Measurements from ENCODE around the gene CPTP. TPM values are rescaled to one million over a fixed set of nuclear protein-coding genes. Genes with fewer than 3 reads are reported as not detected.
A peak's percentile ranks its signal among the peaks of the same experiment; 100 is the strongest.

Gene CPTP
- total RNA-seq, 2 donors from 2014 or later, result 15.6 to 33.0 TPM

GRCh38 chr1:1356796-1357401, 32.3 kb downstream of the CPTP start:
- H3K4me1 ChIP-seq, result peaks cover 22% of the 10 kb centered on the region
- intact Hi-C loops (cut with DNase I), result no loop called here
- DNase-seq (peak in 1 of 4 donors; percentile 18), ATAC-seq (no peak)
- no peak overlapping the region for H3K27ac ChIP-seq
- H3K4me3 ChIP-seq, result no peak overlapping the region
- no peaks in the 10 kb centered on the region for H3K36me3 ChIP-seq (replicated peaks in 1 of 2; ENCODE audit: insufficient read depth in 1 of 2, low read depth in 2 of 2)
- H3K27me3 ChIP-seq, result peaks cover 0 to 32% of the 10 kb centered on the region in 2 donors
- WGBS, 2 donors, result 0 to 51% methylated on average over 2 to 19 of the region's 26 CpGs
- H3K9me3 ChIP-seq, result no peaks in the 10 kb centered on the region
- TF ChIP-seq POLR2A (IDR thresholded peaks at IDR 0.05) (no peak), CTCF (IDR thresholded peaks at IDR 0.05) (no peak)

DNA sequence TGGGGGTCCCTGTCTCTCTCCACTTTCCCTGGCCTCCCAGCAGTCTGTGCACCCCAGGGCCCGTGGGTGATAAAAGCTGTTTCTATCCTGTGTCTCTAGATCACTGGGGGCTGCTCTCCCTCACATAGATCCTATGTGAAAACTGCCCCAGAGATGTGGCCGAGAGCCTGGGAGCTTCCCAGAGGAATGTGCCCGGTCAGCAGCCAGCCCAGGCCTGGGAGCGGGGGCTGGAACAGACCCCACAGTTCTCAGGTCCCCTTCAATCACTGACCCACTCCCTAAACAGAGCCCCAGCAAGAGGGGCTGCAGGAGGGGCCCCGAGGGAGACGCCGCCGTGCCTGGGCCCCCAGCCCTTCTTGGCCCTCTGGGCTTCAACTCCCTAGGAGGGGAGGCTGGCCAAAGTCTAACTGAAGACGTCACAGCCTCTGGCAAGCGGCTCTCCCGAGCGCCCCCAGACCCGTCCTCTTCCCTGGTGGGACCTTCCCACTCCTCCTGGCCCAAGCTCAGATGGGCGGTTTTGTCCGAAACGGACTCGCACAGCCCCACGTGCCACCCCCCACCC, 33.4 kb downstream of the CPTP start:
- Histone ChIP-seq H3K4me1 (peaks cover 20% of the 10 kb centered on the region), H3K27ac (peak overlapping the region in 2 of 4 donors; percentile 25 to 59), H3K27me3 (peaks cover 0 to 25% of the 10 kb centered on the region in 2 donors), H3K36me3 (replicated peaks in 1 of 2; ENCODE audit: insufficient read depth in 1 of 2, low read depth in 2 of 2) (no peaks in the 10 kb centered on the region), H3K9me3 (no peaks in the 10 kb centered on the region), H3K4me3 (no peak overlapping the region)
- WGBS, 2 donors, result 19 to 55% methylated on average over 4 to 18 of the region's 18 CpGs
- TF ChIP-seq POLR2A (IDR thresholded peaks at IDR 0.05) (no peak), CTCF (IDR thresholded peaks at IDR 0.05) (no peak)
- DNase-seq (no peak), ATAC-seq (no peak)
- intact Hi-C loops (cut with DNase I), result no loop called here

DNA sequence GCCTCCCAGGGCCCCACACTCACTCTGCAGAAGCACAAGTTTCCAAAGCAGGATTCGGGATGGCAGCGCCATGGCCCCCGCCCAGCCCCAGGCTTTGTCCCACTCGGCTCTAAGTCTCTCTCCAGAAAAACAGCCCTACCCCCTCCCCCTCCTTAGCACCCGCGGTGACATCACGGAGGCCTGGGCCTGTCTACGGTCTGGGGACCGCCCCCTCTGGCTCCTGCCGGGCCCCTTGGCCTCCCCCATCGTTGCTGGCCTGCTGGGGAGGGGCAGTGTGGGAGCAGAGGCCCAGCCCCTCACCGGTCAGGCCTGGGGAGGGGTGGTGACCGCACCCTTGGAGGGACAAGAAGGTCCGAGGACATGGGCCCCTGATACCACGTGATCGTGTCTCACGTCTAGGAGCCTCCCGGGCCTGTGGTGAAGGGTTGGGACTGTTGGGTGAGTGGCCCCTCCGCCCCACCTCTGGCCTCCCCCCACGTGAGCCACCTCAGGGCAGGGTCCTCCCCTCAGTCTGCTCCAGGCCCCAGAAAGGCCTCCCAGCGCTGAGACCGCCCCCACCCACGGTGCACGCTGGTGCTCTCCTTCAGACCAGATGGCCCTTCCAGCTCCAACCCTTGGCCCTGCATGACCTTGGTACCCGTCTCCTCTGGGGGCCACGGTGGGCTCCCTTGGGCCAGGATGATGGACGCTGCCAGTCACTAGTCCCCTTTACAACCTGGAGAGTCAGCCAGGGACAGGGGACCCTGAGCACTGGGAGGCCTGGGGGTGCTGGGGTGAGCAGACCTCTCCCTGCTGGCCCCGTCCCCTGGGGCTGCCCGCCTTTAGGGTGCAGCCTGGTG, 34.0 kb downstream of the CPTP start, which contains the start of gene MXRA8:
MXRA8 (minus strand) TSS at position 123 of the 839 bp plus-strand sequence; CDS start at position 72, 51 bp downstream.
- no peak within 1 kb of the TSS for H3K4me3 ChIP-seq
- no peaks in the 10 kb centered on the region for H3K36me3 ChIP-seq (replicated peaks in 1 of 2; ENCODE audit: insufficient read depth in 1 of 2, low read depth in 2 of 2)
- peaks cover 13% of the 10 kb centered on the region for H3K4me1 ChIP-seq
- intact Hi-C loops (cut with DNase I), result no loop called here
- ATAC-seq, result peak; percentile 19
- no peak for TF ChIP-seq CTCF (IDR thresholded peaks at IDR 0.05)
- no peak for TF ChIP-seq POLR2A (IDR thresholded peaks at IDR 0.05)
- no peaks in the 10 kb centered on the region for H3K9me3 ChIP-seq
- 10 to 37% methylated on average over 2 to 29 of the region's 29 CpGs for whole genome bisulfite sequencing, 2 donors
- peak within 1 kb of the TSS in 2 of 4 donors; percentile 39 to 59 for H3K27ac ChIP-seq
- peak in 2 of 4 donors; percentile 29 to 49 for DNase-seq
- peaks cover 0 to 19% of the 10 kb centered on the region in 2 donors for H3K27me3 ChIP-seq

DNA sequence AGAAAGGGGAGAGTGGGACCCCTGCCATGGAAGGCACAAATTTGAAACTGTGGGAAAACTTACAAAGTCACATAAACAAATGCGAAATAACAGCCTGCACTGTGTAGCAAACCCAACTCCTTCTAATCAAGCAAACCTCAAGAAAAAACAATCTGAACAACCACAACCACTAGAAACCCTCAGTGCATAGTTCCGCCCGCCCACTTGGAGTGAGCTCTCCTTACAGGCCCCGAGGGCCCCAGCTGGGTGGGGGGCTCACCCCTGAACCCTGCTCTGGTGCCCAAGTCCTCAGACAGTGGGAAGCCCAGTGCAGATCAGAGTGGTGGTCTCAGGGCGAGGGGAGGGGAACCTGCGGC, 34.7 kb downstream of the CPTP start:
- 53 to 100% methylated on average over 1 to 6 of the region's 6 CpGs for WGBS, 2 donors
- peaks cover 7% of the 10 kb centered on the region for H3K4me1 ChIP-seq
- ATAC-seq (no peak), DNase-seq (peak in 1 of 4 donors; percentile 13)
- peak overlapping the region in 2 of 4 donors; percentile 39 to 59 for H3K27ac ChIP-seq
- H3K36me3 ChIP-seq (replicated peaks in 1 of 2; ENCODE audit: insufficient read depth in 1 of 2, low read depth in 2 of 2), result no peaks in the 10 kb centered on the region
- H3K9me3 ChIP-seq, result no peaks in the 10 kb centered on the region
- TF ChIP-seq CTCF (IDR thresholded peaks at IDR 0.05), result no peak
- TF ChIP-seq POLR2A (IDR thresholded peaks at IDR 0.05), result no peak
- intact Hi-C loops (cut with DNase I), result no loop called here
- no peak overlapping the region for H3K4me3 ChIP-seq
- H3K27me3 ChIP-seq, result peaks cover 0 to 12% of the 10 kb centered on the region in 2 donors
